ENCODE data around the gene CYREN. TPM values are rescaled to one million over a fixed set of nuclear protein-coding genes. Genes with fewer than 3 reads are reported as not detected.

CYREN gene, protein sequence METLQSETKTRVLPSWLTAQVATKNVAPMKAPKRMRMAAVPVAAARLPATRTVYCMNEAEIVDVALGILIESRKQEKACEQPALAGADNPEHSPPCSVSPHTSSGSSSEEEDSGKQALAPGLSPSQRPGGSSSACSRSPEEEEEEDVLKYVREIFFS
- 20.5 and 21.1 TPM in 2 replicates for total RNA-seq

DNA sequence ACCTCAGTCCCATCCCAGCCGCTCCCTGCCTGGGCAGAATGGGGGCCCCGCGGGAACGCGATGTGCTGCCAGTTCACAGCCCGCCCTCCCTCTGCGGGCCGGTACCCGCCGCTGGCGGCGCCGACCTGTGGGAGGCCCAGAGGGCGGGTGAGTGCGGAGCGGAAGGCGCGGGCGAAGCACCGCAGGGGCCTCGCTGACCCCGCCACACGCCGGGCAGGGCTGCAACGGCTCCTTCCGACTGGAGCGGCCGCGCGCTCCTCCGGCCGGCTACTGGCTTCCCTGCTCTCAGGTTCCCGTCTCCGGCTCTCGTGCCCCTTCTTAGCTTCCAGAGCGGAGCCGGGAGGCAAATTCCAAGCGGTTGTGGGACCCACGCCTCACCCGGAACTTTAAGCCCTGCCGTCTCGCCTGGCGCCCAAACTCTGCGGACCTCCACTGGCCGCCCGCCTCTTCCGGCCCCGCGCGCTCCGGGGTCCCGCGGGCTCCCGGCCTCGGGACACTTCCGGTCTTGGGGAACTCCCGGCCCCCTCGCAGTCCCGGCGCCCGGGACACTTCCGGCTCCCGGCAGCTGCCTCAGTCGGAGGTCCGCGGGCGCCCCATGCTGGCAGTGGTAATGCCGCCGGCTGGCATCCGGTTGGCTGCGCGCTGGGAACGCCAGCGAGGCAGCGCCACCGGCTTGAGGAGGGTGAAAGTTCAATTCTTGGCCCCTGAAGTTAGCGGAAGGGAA lies at the start of gene CYREN:
Gene CYREN (minus strand): TSS at position 434 of the 724 bp plus-strand sequence. CDS start 1,785 bp downstream, outside the sequence.

DNA sequence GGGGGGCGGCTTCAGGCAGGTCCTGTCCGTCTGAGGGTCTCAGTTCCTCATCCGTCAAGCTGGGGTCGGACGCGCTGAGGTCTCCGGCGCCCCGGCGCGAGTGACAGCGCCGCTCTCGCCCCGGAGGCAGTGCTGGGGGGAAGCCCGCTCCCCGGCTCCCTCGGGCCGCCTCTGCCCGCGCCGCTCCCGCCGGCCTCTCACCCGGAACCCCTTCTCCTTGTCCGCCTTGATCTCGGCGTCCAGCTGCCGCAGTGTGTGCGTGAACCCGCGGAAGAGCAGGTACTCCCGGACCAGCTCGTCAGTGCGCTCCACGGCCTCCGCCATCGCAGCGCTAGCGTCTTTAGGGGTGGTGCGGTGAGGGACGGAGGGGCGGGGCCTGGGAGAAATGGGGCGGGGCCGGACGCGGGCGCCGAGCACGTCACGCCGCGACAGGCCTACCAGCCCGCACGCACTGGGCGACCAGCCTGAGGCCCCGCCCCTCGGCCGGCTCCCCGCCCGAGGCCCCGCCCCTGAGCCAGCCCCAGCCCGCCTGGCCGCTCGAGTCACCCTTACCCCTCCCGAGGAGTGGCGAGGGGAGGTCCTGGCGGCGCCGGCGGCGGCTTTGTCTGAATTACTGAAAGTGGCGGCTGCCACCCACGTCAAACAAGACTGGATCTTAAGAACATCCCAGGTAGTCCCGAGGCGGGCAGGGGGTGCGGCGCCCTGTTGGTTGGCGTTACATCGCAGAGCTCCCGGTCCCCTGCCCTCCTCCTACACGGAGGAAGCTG lies 40.9 kb upstream of the CYREN start, which contains the start of gene WDR91:
Gene WDR91 (minus strand): TSS at position 348 of the 767 bp plus-strand sequence. CDS start 24 bp downstream, at position 324.

GRCh38 chr7:135147899-135148721 lies 22.4 kb downstream of the CYREN start, which contains the start of gene TMEM140:
TMEM140 (plus strand) TSS chr7:135148072; CDS start chr7:135164442, 16,370 bp downstream.

Other genes starting within 250 kb of the CYREN start
- 0.56 and 1.3 TPM in 2 replicates for gene AGBL3, start 184.2 kb downstream of the CYREN start, total RNA-seq
- 8.3 and 8.8 TPM in 2 replicates for gene TMEM140, start 22.6 kb downstream of the CYREN start, total RNA-seq
- gene WDR91, start 40.8 kb upstream of the CYREN start, total RNA-seq: 3.0 and 4.1 TPM in 2 replicates
- gene STRA8, start 63.1 kb upstream of the CYREN start, total RNA-seq: not detected in 2 replicates